Lower leg skin (tissue), 4 donors: Measurements from ENCODE around the gene INPP5B. TPM values are rescaled to one million over a fixed set of nuclear protein-coding genes. Genes with fewer than 3 reads are reported as not detected.

ENCODE experiments used
- DNase-seq, 2 donors: peaks; one replicate each; pipeline ENCODE4 v3.0.0-alpha.2; 2019; ENCODE audit warnings: low spot score in 2 of 2
- H3K4me3 ChIP-seq: fragments of 200-600 bp; sonication (generic); 2 replicates; pipeline ENCODE4 v1.5.1; 2017; ENCODE audit warnings: mild to moderate bottlenecking, low read depth; ENCODE audit not compliant: poor library complexity, severe bottlenecking
- CTCF ChIP-seq, 3 donors: fragments of 450-650 bp; IDR thresholded peaks; one replicate each; pipeline ENCODE4 v1.5.1; 2016; ENCODE audit warnings: antibody characterized with exemption in 3 of 3, mild to moderate bottlenecking in 3 of 3, moderate library complexity in 2 of 3
- POLR2A ChIP-seq, 2 donors: fragments of 450-650 bp; IDR thresholded peaks; one replicate each; pipeline ENCODE4 v1.6.1; 2016 to 2017; ENCODE audit warnings: antibody characterized with exemption in 2 of 2, mild to moderate bottlenecking in 1 of 2, moderate library complexity in 1 of 2
- WGBS, 2 donors: methylation state at CpG; one replicate each; pipeline ENCODE4 v1.1.5; 2018; 5-methylcytosine and 5-hydroxymethylcytosine counted together
- intact Hi-C: fragments of 100-400 bp; cut with DNase I; formaldehyde crosslinking; loops from one replicate; pipeline ENCODE4 v1.15.0; 2023; ENCODE audit warnings: low total_unique reads
- total RNA-seq, 4 donors: library from RNA; depleted of rRNA; stranded (reverse); fragments of >200 nt; gene quantifications; one replicate each; pipeline ENCODE4 v1.1.0, GENCODE V29; 2016

INPP5B gene
- total RNA-seq, 4 donors from 2014 or later, result 12.9 to 23.3 (median 18.7) TPM

- no peak overlapping the region for H3K4me3 ChIP-seq
- no peak for TF ChIP-seq CTCF (IDR thresholded peaks at IDR 0.05)
- intact Hi-C loops, result no loop called here
- whole genome bisulfite sequencing, 2 donors, result 73 to 79% methylated on average over 2 of the region's 2 CpGs
- no peak for DNase-seq
Measured at GRCh38 chr1:37825506-37825905, 121.3 kb downstream of the INPP5B start.

- no peak for DNase-seq
- WGBS, 2 donors, result 89 to 95% methylated on average over 2 of the region's 2 CpGs
- no peak overlapping the region for H3K4me3 ChIP-seq
- intact Hi-C loops, result no loop called here
- no peak for TF ChIP-seq CTCF (IDR thresholded peaks at IDR 0.05)
- TF ChIP-seq POLR2A (IDR thresholded peaks at IDR 0.05), result no peak
Measured at GRCh38 chr1:37824001-37824400, 122.9 kb downstream of the INPP5B start.

DNA sequence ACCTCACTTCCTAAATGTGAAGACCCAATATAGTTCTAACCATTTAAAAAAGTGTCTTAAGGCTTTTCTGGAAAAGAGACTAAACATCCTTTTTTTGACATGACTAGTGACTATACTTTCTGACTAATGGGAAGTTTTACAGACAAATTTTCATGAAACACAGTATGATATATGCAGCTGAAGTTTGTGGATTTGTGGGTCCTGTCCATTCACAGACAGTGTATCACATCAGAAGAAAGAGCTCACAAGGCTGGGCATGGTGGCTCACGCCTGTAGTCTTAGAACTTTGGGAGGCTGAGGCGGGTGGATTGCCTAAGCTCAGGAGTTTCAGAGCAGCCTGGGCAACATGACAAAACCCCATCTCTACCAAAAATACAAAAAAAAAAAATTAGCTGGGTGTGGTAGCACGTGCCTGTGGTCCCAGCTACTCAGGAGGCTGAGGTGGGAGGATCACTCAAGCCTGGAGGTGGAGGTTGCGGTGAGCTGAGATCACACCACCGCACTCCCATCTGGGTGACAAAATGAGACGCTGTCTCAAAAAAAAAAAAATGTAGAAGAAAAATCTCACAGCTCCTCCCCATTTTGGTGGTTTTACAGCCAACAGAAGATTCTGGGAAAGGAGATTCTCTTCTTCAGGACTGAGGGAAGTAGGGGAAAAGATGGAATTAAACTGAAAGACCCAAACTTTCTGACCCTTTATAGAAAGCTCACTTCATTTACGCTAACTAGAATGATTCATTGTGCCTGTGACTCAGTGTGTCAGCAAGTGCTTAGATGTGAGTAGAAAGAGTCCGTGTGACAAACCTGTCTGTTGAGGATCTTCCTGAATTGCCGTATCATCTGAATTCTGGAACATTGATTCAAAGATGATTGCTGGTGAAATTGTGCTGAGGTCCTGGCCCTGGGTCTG, 123.7 kb downstream of the INPP5B start:
- H3K4me3 ChIP-seq, result no peak overlapping the region
- TF ChIP-seq CTCF (IDR thresholded peaks at IDR 0.05) (no peak), POLR2A (IDR thresholded peaks at IDR 0.05) (no peak)
- intact Hi-C loops, result no loop called here
- DNase-seq, result no peak
- WGBS, 2 donors, result 93 to 96% methylated on average over 9 of the region's 9 CpGs

GRCh38 chr1:37821481-37821880, 125.4 kb downstream of the INPP5B start:
- no peak overlapping the region for H3K4me3 ChIP-seq
- 94 to 97% methylated on average over 2 of the region's 2 CpGs for WGBS, 2 donors
- intact Hi-C loops, result no loop called here
- no peak for DNase-seq
- TF ChIP-seq CTCF (IDR thresholded peaks at IDR 0.05) (no peak), POLR2A (IDR thresholded peaks at IDR 0.05) (no peak)

- TF ChIP-seq POLR2A (IDR thresholded peaks at IDR 0.05) (no peak), CTCF (IDR thresholded peaks at IDR 0.05) (no peak)
- DNase-seq, result peak in 1 of 2 donors; percentile 36
- 20% methylated on average over 2 of the region's 2 CpGs for WGBS, 2 donors
- intact Hi-C loops, result no loop called here
- H3K4me3 ChIP-seq, result no peak overlapping the region
Measured at GRCh38 chr1:37817481-37817880, 129.4 kb downstream of the INPP5B start.
